Activated B cell treated with CpG ODN at 0.5 μM for 24 hours (primary cell): Measurements from ENCODE around the gene CFAP53. TPM values are rescaled to one million over a fixed set of nuclear protein-coding genes. Genes with fewer than 3 reads are reported as not detected.

ENCODE experiments used
- ATAC-seq: fragments of 200-7000 bp; cut with Tn5 transposase; one replicate; pipeline ENCODE4 v1.10.0; 2021; ENCODE audit warnings: low read depth, mild to moderate bottlenecking, moderate library complexity
- CTCF ChIA-PET: fragments of 350-600 bp; sonication (Branson Sonifier 250); formaldehyde crosslinking; loops from one replicate; lab custom pipeline; 2021; ENCODE audit warnings: antibody characterized with exemption; lab: Charles Lee
- POLR2A ChIA-PET: fragments of 350-600 bp; sonication (Branson Sonifier 250); formaldehyde crosslinking; loops from one replicate; lab custom pipeline; 2021; ENCODE audit warnings: antibody characterized with exemption; lab: Charles Lee
- DNase-seq: peaks from one replicate; pipeline ENCODE4 v3.0.0; 2022
- H3K27ac Mint-ChIP-seq: one replicate; pipeline ENCODE4 v1.8.0; 2020; ENCODE audit warnings: mixed read lengths
- H3K27me3 Mint-ChIP-seq: one replicate; pipeline ENCODE4 v1.8.0; 2021; ENCODE audit warnings: mixed read lengths
- H3K36me3 Mint-ChIP-seq: one replicate; pipeline ENCODE4 v1.8.0; 2021; ENCODE audit warnings: low read depth, mixed read lengths
- H3K4me1 Mint-ChIP-seq: one replicate; pipeline ENCODE4 v1.8.0; 2021; ENCODE audit warnings: mixed read lengths
- H3K4me3 Mint-ChIP-seq: one replicate; pipeline ENCODE4 v1.8.0; 2020; ENCODE audit warnings: mild to moderate bottlenecking, mixed read lengths
- H3K9me3 Mint-ChIP-seq: one replicate; pipeline ENCODE4 v1.8.0; 2020; ENCODE audit warnings: mixed read lengths
- intact Hi-C: fragments of 100-400 bp; cut with micrococcal nuclease; formaldehyde crosslinking; loops from one replicate; pipeline ENCODE4 v1.15.1; 2024
- total RNA-seq: library from RNA; stranded (reverse); gene quantifications from 2 replicates; pipeline ENCODE4 v1.2.3, GENCODE V29; 2022
- TF ChIP-seq, protein P1 (sequence below): fragments of 200-600 bp; IDR thresholded peaks from one replicate; pipeline ENCODE4 v1.8.0; 2022; ENCODE audit warnings: antibody characterized with exemption, mild to moderate bottlenecking

CFAP53 gene
- total RNA-seq, 1 donor from 2014 or later: 0.29 TPM

DNA sequence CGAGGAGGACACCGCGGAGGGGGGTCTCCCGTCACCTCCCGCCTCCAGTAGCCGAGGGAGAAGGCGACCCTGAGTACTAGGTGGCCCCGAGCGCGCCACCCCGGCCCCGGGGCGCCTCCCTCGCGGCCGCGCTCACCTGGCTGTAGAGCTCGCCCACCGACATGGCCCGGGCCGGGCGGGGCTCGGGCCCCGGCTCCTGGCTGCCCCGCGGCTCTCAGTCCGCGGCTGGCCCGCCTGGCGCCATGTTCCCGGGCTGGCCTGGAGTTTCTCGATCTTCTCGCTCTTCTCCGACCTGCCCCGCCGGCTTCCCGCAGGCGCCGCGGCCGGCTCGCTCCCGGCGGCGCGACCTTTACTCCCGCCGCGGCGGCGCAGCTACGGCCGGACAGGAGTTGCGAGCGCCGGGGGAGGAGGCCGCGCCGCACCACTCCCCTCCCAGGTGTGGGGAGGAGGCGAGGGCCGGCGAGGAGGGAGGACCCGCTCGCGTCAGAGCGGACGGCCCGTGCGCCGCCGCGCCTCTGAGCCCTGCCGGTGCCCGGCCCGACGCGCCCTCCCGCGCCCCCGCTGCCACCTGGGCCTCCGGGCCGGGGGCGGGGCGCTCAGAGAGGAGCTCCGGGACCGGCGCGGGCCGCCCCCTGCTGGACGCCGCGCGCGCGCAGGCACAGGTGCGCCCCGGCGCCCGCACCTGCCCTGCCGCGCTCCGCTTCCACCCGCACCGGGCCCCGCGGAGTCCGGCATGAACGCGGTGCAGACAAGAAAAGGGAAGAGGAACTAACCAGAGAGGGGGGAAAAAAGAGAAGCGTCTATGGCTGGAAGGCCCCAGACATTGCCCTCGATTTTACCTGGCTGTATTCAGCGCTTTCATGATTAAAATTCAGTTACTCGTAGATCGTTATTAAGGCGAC, 71.4 kb downstream of the CFAP53 start, which contains the start of gene MYO5B:
Gene MYO5B (minus strand): TSS at position 517 of the 902 bp plus-strand sequence. CDS start 354 bp downstream, at position 163.
- peaks cover 53% of the 10 kb centered on the region for H3K27me3 Mint-ChIP-seq

DNA sequence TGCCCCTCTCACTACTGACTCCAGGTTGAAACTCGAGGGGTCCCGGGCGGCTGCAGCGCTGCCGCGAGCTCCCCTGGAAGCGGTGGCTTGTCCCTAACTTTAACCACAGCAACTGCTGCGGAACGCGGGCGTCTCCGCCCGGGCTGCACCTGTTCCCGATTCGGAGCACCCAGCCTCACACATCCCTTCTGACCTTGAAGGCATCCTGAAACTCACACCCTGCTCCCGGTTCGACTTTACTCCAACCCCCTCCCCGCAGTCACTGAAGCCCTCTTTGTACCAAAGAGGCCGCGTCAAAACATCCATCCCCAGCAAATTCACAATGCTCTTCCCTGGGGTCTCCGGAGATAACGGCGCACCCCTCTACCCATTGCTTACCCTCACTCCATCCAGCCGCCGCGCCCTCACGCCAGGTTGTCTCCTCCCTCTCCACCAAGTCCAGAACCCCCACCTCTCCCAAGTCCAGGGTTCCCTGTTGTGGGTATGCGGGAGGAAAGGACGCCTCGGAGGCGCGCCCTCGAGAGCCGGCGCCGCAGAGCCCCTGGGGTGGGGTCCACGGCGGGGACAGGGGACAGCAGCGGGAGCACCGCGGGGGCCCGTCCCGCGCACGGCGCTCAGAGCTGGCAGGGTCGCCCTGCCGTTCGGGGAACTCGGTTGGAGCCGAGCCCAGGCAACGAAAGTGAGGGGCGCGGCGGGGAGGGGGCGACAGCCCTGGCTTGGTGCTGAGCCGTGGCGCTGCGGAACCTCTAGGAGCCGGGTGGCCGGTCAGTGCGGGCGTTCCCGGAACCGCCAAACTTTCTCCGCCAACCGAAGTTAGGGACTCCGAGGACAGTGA, 72.3 kb downstream of the CFAP53 start:
- ChIA-PET CTCF (interaction anchor here (1.2 to 2.6 kb wide), 3 partner anchors 7 to 1518 kb away, joined by 3 to 12 read pairs (median 3); no protein-coding TSS in a partner anchor), POLR2A (no interaction called here)
- H3K27me3 Mint-ChIP-seq: peaks cover 50% of the 10 kb centered on the region
- no peaks in the 10 kb centered on the region for H3K36me3 Mint-ChIP-seq
- no peaks in the 10 kb centered on the region for H3K9me3 Mint-ChIP-seq
- no peak overlapping the region for H3K27ac Mint-ChIP-seq
- H3K4me3 Mint-ChIP-seq: peak overlapping the region; percentile 33
- intact Hi-C loops: loop anchor here (2.0 to 10.0 kb wide), 2 partner anchors 683 to 1519 kb away; no protein-coding TSS in a partner anchor
- DNase-seq: peak; percentile 16
- peaks cover 12% of the 10 kb centered on the region for H3K4me1 Mint-ChIP-seq
- no peak for ATAC-seq
- TF ChIP-seq, protein P1, sequence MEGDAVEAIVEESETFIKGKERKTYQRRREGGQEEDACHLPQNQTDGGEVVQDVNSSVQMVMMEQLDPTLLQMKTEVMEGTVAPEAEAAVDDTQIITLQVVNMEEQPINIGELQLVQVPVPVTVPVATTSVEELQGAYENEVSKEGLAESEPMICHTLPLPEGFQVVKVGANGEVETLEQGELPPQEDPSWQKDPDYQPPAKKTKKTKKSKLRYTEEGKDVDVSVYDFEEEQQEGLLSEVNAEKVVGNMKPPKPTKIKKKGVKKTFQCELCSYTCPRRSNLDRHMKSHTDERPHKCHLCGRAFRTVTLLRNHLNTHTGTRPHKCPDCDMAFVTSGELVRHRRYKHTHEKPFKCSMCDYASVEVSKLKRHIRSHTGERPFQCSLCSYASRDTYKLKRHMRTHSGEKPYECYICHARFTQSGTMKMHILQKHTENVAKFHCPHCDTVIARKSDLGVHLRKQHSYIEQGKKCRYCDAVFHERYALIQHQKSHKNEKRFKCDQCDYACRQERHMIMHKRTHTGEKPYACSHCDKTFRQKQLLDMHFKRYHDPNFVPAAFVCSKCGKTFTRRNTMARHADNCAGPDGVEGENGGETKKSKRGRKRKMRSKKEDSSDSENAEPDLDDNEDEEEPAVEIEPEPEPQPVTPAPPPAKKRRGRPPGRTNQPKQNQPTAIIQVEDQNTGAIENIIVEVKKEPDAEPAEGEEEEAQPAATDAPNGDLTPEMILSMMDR: no peak

More for the DNA sequence above, 71.4 kb downstream of the CFAP53 start, which contains the start of gene MYO5B:
- TF ChIP-seq, protein P1: no peak
- intact Hi-C loops: loop anchor here (2.0 to 10.0 kb wide), 3 partner anchors 72 to 1520 kb away; partner anchors contain the start of gene CFAP53
- H3K4me3 Mint-ChIP-seq: peak within 1 kb of the TSS; percentile 33
- H3K27ac Mint-ChIP-seq: no peak within 1 kb of the TSS
- no peaks in the 10 kb centered on the region for H3K36me3 Mint-ChIP-seq
- POLR2A ChIA-PET: no interaction called here
- H3K9me3 Mint-ChIP-seq: no peaks in the 10 kb centered on the region
- peaks cover 12% of the 10 kb centered on the region for H3K4me1 Mint-ChIP-seq
- DNase-seq: peak; percentile 57
- peak; percentile 87 for ATAC-seq
- CTCF ChIA-PET: interaction anchor here (0.8 to 2.6 kb wide), 5 partner anchors 8 to 1519 kb away, joined by 3 to 12 read pairs (median 3); no protein-coding TSS in a partner anchor

DNA sequence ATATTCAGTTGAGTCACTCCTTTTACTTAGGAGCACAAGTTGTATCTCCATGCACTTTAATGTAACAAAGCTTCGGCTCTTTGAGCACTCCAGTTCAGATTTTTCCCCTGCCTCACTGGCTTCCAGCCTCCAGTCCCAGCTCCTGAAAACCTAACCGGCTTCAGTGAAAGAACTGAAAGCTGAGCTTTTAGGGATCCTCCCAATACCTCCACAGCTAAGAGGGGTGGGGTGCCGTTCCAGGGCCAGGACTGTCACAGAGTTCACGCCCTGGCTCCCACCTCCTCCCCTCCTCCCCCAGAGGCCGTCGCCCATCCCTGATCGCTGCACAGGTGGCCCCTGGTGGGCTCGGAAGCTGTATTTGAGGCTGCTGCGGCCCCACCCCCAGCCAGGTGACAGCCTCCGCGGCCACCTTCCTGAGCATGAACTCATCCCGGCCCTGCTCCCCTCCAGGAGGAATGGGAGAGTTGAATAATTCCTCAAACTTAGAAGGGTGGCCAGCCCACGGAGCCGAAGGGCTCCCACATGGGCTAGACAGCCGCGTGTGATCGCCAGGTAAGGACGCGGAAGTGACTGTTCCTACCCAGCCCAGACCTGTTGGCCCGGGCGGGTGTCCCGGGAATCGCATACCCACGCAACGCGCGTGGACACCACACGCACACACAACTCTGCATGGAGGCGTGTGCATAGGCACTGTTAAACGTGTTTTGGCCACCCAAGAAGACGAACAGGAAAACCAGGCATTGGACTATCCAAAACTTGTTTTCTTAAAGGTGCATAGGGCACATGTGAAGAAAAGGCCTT, 73.1 kb downstream of the CFAP53 start:
- H3K4me3 Mint-ChIP-seq: peak overlapping the region; percentile 33
- intact Hi-C loops: loop anchor here (10.0 kb wide), 1 partner anchor 1518 kb away; no protein-coding TSS in a partner anchor

DNA sequence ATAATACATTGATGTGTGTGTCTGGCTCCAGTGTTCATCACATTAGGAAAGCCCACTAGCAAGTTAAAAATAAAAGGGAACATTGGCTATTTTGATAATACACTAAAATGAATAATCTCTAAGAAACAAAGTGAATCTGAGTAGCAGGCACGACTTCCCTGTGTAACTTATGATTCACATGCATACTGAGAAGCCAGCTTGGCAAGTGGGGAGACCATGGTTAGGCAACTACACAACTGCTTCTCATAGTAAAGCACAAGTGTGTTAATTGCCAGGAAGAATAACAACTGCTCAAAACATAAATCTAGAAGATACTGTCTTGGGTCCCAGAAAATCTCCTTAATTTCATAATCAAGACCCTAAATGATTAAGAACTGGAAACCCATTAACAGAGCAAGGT, 75.4 kb downstream of the CFAP53 start:
- ChIA-PET CTCF (no interaction called here), POLR2A (no interaction called here)
- intact Hi-C loops: loop anchor here (10.0 kb wide), 1 partner anchor 1516 kb away; no protein-coding TSS in a partner anchor
- Mint-ChIP-seq H3K4me3 (no peak overlapping the region), H3K4me1 (peaks cover 12% of the 10 kb centered on the region), H3K27ac (no peak overlapping the region), H3K9me3 (no peaks in the 10 kb centered on the region), H3K27me3 (peaks cover 29% of the 10 kb centered on the region), H3K36me3 (no peaks in the 10 kb centered on the region)
- DNase-seq (no peak), ATAC-seq (no peak)
- TF ChIP-seq, protein P1: no peak

More for the DNA sequence above, 73.1 kb downstream of the CFAP53 start:
- no peak for DNase-seq
- ChIA-PET POLR2A (no interaction called here), CTCF (no interaction called here)
- Mint-ChIP-seq H3K9me3 (no peaks in the 10 kb centered on the region), H3K27me3 (peaks cover 45% of the 10 kb centered on the region), H3K4me1 (peaks cover 12% of the 10 kb centered on the region), H3K27ac (no peak overlapping the region), H3K36me3 (no peaks in the 10 kb centered on the region)
- TF ChIP-seq, protein P1: no peak
- ATAC-seq: no peak
